ENCODE data around the gene ESPN.

- TF ChIP-seq POLR2AphosphoS5 (IDR thresholded peaks at IDR 0.05) (no peak), CTCF (IDR thresholded peaks at IDR 0.05) (no peak)
Measured at GRCh38 chr1:6488602-6489382, 64.2 kb downstream of the ESPN start.

Data from sigmoid colon (tissue), 4 donors.